Gastroesophageal sphincter (tissue), 3 donors: ENCODE results near the gene CDC27.

Source experiments
- EP300 ChIP-seq: sonication (generic); formaldehyde crosslinking; IDR thresholded peaks from one replicate; pipeline ENCODE4 v1.6.1; 2017; ENCODE audit warnings: antibody characterized with exemption, mild to moderate bottlenecking
- POLR2A ChIP-seq, 2 donors: fragments of 450-650 bp; IDR thresholded peaks; one replicate each; pipeline ENCODE4 v1.6.1; 2017; ENCODE audit warnings: antibody characterized with exemption in 2 of 2, mild to moderate bottlenecking in 2 of 2, moderate library complexity in 1 of 2
- TF ChIP-seq, protein P1 (sequence below), 4 experiments: fragments of 200-600 bp in 2 of 4; fragments of 450-650 bp in 2 of 4; sonication (generic) in 1 of 4; IDR thresholded peaks; one replicate each; pipeline ENCODE4 v1.5.1; 2017 to 2019; ENCODE audit warnings: antibody characterized with exemption in 4 of 4, mild to moderate bottlenecking in 2 of 4, moderate library complexity in 2 of 4

GRCh38 chr17:47212458-47212857 lies 23.4 kb upstream of the CDC27 start:
- no peak for TF ChIP-seq EP300
- TF ChIP-seq, protein P1, sequence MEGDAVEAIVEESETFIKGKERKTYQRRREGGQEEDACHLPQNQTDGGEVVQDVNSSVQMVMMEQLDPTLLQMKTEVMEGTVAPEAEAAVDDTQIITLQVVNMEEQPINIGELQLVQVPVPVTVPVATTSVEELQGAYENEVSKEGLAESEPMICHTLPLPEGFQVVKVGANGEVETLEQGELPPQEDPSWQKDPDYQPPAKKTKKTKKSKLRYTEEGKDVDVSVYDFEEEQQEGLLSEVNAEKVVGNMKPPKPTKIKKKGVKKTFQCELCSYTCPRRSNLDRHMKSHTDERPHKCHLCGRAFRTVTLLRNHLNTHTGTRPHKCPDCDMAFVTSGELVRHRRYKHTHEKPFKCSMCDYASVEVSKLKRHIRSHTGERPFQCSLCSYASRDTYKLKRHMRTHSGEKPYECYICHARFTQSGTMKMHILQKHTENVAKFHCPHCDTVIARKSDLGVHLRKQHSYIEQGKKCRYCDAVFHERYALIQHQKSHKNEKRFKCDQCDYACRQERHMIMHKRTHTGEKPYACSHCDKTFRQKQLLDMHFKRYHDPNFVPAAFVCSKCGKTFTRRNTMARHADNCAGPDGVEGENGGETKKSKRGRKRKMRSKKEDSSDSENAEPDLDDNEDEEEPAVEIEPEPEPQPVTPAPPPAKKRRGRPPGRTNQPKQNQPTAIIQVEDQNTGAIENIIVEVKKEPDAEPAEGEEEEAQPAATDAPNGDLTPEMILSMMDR (IDR thresholded peaks at IDR 0.05): no peak
- no peak for TF ChIP-seq POLR2A (IDR thresholded peaks at IDR 0.05)
